ENCODE measurements around the gene ZNF318.

GRCh38 chr6:43311666-43312065, 57.8 kb downstream of the ZNF318 start:
- TF ChIP-seq POLR2AphosphoS5 (IDR thresholded peaks at IDR 0.05) = no peak
- no peak for TF ChIP-seq TAF1 (IDR thresholded peaks at IDR 0.05; ENCODE audit: low read depth)
- no peak for TF ChIP-seq EZH2 (IDR thresholded peaks at IDR 0.05; ENCODE audit: borderline replicate concordance, insufficient read depth, low read length, poor library complexity, severe bottlenecking)
- no peak for TF ChIP-seq CTCF (IDR thresholded peaks at IDR 0.05; ENCODE audit: poor library complexity, severe bottlenecking)
- no peak for TF ChIP-seq EP300 (conservative IDR thresholded peaks at IDR 0.05; ENCODE audit: poor library complexity, severe bottlenecking)
- TF ChIP-seq MXI1 (conservative IDR thresholded peaks at IDR 0.05; ENCODE audit: poor library complexity, severe bottlenecking) = no peak

Data from neural cell (in vitro differentiated cells).